Tibial artery (tissue), 4 donors: ENCODE data around the gene PSMA6.
"Not testable (repeated sequence)": the region's sequence is repeated elsewhere in the genome, so short reads cannot be mapped to it uniquely, and the experiment has no call there.

Source experiments
- DNase-seq, 2 donors: peaks; one replicate each; pipeline ENCODE4 v3.0.0-alpha.2; 2019
- H3K27ac ChIP-seq, 2 donors: fragments of 200-600 bp; sonication (generic) in 1 of 2; 1 replicate in 1 of 2; 2 replicates in 1 of 2; pipeline ENCODE4 v1.5.1; 2018 to 2019; ENCODE audit warnings: mild to moderate bottlenecking in 1 of 2
- H3K27me3 ChIP-seq, 2 donors: fragments of 200-600 bp; sonication (generic) in 1 of 2; one replicate each; pipeline versions ENCODE4 v1.5.1 to v1.6.0; 2016 to 2019
- H3K36me3 ChIP-seq, 3 donors: fragments of 200-600 bp; sonication (generic) in 2 of 3; one replicate each; pipeline ENCODE4 v1.5.1; 2016 to 2019; ENCODE audit warnings: mild to moderate bottlenecking in 2 of 3
- H3K4me1 ChIP-seq, 4 donors: fragments of 200-600 bp; sonication (generic) in 2 of 4; 1 replicate in 3 of 4; 2 replicates in 1 of 4; pipeline ENCODE4 v1.5.1; 2016 to 2019
- H3K4me3 ChIP-seq, 2 donors: fragments of 200-600 bp; sonication (generic) in 1 of 2; 1 replicate in 1 of 2; 2 replicates in 1 of 2; pipeline ENCODE4 v1.5.1; 2018 to 2019; ENCODE audit warnings: mild to moderate bottlenecking in 2 of 2
- H3K9me3 ChIP-seq, 3 donors: fragments of 200-600 bp; sonication (generic) in 1 of 3; one replicate each; pipeline ENCODE4 v1.5.1; 2016 to 2019
- CTCF ChIP-seq, 2 experiments: fragments of 200-600 bp in 1 of 2; fragments of 450-650 bp in 1 of 2; IDR thresholded peaks; one replicate each; pipeline ENCODE4 v1.5.1; 2017 to 2019; ENCODE audit warnings: antibody characterized with exemption in 2 of 2, mild to moderate bottlenecking in 1 of 2, moderate library complexity in 1 of 2
- intact Hi-C: fragments of 100-400 bp; cut with DNase I; formaldehyde crosslinking; loops from one replicate; pipeline ENCODE4 v1.15.0; 2023; ENCODE audit warnings: low total_unique reads

Gene PSMA6

GRCh38 chr14:35299708-35300107, 7.5 kb downstream of the PSMA6 start:
- intact Hi-C loops, result no loop called here
- no peak for DNase-seq
- Histone ChIP-seq H3K4me3 (no peak overlapping the region), H3K9me3 (no peaks in the 10 kb centered on the region), H3K27me3 (no peaks in the 10 kb centered on the region), H3K4me1 (peaks cover 0 to 36% (median 18%) of the 10 kb centered on the region in 4 donors), H3K27ac (no peak overlapping the region), H3K36me3 (no peaks in the 10 kb centered on the region)
- no peak for TF ChIP-seq CTCF (IDR thresholded peaks at IDR 0.05)

- no peak for DNase-seq
- H3K4me3 ChIP-seq, result no peak overlapping the region
- intact Hi-C loops, result no loop called here
- H3K27me3 ChIP-seq, result no peaks in the 10 kb centered on the region
- H3K4me1 ChIP-seq, result peaks cover 0 to 30% (median 13%) of the 10 kb centered on the region in 4 donors
- H3K27ac ChIP-seq, result no peak overlapping the region
- no peaks in the 10 kb centered on the region for H3K9me3 ChIP-seq
- no peak for TF ChIP-seq CTCF (IDR thresholded peaks at IDR 0.05)
- no peaks in the 10 kb centered on the region for H3K36me3 ChIP-seq
Observed at GRCh38 chr14:35300228-35300627, 8.0 kb downstream of the PSMA6 start.

DNA sequence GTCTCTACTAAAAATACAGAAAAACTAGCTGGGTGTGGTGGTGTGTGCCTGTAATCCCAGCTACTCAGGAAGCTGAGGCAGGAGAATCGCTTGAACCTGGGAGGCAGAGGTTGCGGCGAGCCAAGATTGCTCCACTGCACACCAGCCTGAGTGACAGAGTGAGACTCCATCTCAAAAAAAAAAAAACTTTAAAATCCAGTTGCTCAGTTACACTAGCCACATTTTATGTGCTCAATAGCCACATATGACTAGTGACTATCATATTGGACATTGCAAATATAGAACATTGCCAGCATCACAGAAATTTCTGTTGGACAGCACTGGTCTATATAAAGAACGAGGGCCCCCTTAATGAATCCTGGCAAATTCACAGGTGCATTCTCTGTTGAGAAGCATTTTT, 9.2 kb downstream of the PSMA6 start:
- H3K4me1 ChIP-seq, result peaks cover 0 to 26% (median 8%) of the 10 kb centered on the region in 4 donors
- H3K4me3 ChIP-seq, H3K27ac ChIP-seq, H3K9me3 ChIP-seq, DNase-seq, H3K36me3 ChIP-seq, intact Hi-C loops, H3K27me3 ChIP-seq: not testable (repeated sequence)

DNA sequence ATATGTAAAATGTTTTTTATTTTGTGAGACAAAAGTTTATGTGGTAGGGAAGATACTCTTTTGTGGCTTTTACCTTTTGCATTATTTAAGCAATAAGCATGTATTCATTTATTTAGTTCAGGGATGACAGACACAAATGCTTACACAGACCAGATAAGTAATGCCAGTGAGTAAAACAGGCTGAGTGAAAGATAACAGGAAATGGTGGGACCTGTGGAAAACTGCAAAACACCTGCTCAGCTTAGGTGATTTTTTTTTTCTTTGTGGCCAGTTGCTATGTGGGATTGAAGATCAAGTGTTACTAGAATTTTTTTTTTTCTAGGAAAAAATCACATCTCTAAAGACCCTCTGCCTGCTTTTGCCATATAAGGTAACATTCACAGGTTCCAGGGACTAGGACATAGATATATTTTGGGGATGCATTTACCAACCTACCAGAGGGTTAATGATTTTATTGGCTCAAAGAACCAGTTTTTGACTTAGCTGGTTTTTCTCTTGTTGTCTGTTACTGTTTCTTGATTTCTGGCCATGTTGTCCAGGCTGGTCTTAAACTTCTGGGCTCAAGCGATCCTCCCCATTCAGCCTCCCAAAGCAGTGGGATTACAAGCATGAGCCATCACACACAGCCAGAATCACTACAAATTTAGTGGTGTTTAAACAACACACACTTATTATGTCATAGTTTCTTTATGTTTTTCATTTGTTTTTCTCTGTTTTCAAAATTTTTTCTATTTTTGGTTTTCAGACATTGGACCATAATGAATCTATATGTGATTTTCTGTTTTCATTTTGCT, 9.8 kb downstream of the PSMA6 start:
- intact Hi-C loops, result no loop called here
- Histone ChIP-seq H3K27ac (no peak overlapping the region), H3K27me3 (no peaks in the 10 kb centered on the region), H3K9me3 (no peaks in the 10 kb centered on the region), H3K4me3 (no peak overlapping the region), H3K36me3 (no peaks in the 10 kb centered on the region), H3K4me1 (peaks cover 0 to 26% (median 5%) of the 10 kb centered on the region in 4 donors)
- no peak for DNase-seq
- TF ChIP-seq CTCF (IDR thresholded peaks at IDR 0.05), result no peak

DNA sequence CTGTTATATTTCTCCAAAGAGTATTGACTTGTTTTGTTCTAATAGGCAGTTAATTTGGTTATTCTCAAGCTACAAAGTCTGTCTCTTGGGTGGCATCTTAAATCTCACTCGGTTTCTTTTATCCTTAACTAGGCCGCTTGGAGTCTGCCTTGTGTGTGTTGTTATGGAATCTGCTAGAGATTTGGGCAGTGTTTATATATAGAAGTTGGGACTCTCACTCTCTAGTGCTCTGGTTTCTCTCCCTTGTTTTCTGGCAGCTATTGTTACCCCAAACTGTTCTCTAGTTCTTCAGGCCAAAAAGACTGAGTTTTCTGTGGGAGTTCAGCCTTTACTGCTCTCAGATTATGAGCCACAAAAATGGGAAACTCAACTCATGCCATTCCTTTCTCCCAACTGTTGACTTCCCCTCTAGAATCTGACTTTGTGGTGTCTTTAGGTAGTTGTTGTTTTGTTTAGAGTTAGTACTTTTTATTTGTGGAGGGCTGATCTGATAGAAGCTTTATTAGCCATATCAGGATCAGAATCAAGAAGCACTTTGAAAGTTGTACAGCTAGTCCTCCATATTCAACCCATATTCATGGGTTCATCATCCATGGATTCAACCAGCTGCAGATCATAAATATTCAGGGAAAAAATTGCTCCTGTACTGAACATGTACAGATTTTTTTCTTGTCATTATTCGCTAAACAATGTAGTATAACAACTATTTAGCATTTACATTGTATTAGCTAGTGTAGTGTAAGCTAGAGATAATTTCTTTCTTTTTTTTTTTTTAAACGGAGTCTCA, 11.2 kb downstream of the PSMA6 start:
- no peaks in the 10 kb centered on the region for H3K27me3 ChIP-seq
- no peak for DNase-seq
- H3K36me3 ChIP-seq, result no peaks in the 10 kb centered on the region
- no peak overlapping the region for H3K4me3 ChIP-seq
- no peaks in the 10 kb centered on the region for H3K9me3 ChIP-seq
- peaks cover 0 to 26% (median 5%) of the 10 kb centered on the region in 4 donors for H3K4me1 ChIP-seq
- no peak overlapping the region for H3K27ac ChIP-seq
- intact Hi-C loops, result no loop called here
- no peak for TF ChIP-seq CTCF (IDR thresholded peaks at IDR 0.05)
